HEK293 (cell line): ENCODE measurements around the gene RLN3.
A peak's percentile ranks its signal among the peaks of the same experiment; 100 is the strongest.

ENCODE experiments used
- BCL11A ChIP-seq: fragments of 450-650 bp; formaldehyde crosslinking; IDR thresholded peaks from 2 replicates; pipeline ENCODE4 v1.5.1; 2016; ENCODE audit warnings: low read depth, missing biosample characterization, missing genetic modification characterization
- CTCF ChIP-seq: fragments of 450-650 bp; formaldehyde crosslinking; IDR thresholded peaks from 2 replicates; pipeline ENCODE4 v1.5.1; 2016; ENCODE audit warnings: missing biosample characterization, missing genetic modification characterization
- MEIS1 ChIP-seq: sonication (generic); formaldehyde crosslinking; IDR thresholded peaks from 2 replicates; pipeline ENCODE4 v1.8.1; 2022; ENCODE audit warnings: missing genetic modification reagents, mild to moderate bottlenecking, borderline replicate concordance
- REPIN1 ChIP-seq: fragments of 450-650 bp; formaldehyde crosslinking; IDR thresholded peaks from 2 replicates; pipeline ENCODE4 v1.5.1; 2017; ENCODE audit warnings: missing biosample characterization, missing genetic modification characterization, low read depth
- ZFP69B ChIP-seq: fragments of 450-650 bp; formaldehyde crosslinking; IDR thresholded peaks from 2 replicates; pipeline ENCODE4 v1.5.1; 2016; ENCODE audit warnings: missing biosample characterization, missing genetic modification characterization
- ZNF335 ChIP-seq: fragments of 450-650 bp; formaldehyde crosslinking; conservative IDR thresholded peaks from 2 replicates; pipeline ENCODE4 v1.5.1; 2016; ENCODE audit warnings: missing biosample characterization, missing genetic modification characterization
- ZNF521 ChIP-seq: fragments of 450-650 bp; formaldehyde crosslinking; IDR thresholded peaks from 2 replicates; pipeline ENCODE4 v1.5.1; 2017; ENCODE audit warnings: missing biosample characterization, mild to moderate bottlenecking, missing genetic modification characterization
- ZNF610 ChIP-seq: fragments of 450-650 bp; formaldehyde crosslinking; IDR thresholded peaks from 2 replicates; pipeline ENCODE4 v1.5.1; 2016; ENCODE audit warnings: missing biosample characterization, missing genetic modification characterization, borderline replicate concordance
- ZNF664 ChIP-seq: fragments of 450-650 bp; formaldehyde crosslinking; IDR thresholded peaks from 2 replicates; pipeline ENCODE4 v1.5.1; 2016; ENCODE audit warnings: missing biosample characterization, missing genetic modification characterization
- ZSCAN16 ChIP-seq: fragments of 450-650 bp; formaldehyde crosslinking; IDR thresholded peaks from 2 replicates; pipeline ENCODE4 v1.5.1; 2016; ENCODE audit warnings: missing biosample characterization, missing genetic modification characterization
- TF ChIP-seq, protein P1 (sequence below): fragments of 450-650 bp; formaldehyde crosslinking; IDR thresholded peaks from 2 replicates; pipeline ENCODE4 v1.5.1; 2016; ENCODE audit warnings: missing biosample characterization, missing genetic modification characterization
- TF ChIP-seq, protein P2 (sequence below): fragments of 450-650 bp; formaldehyde crosslinking; IDR thresholded peaks from 2 replicates; pipeline ENCODE4 v1.5.1; 2016; ENCODE audit warnings: missing biosample characterization, missing genetic modification characterization
- TF ChIP-seq, protein P3 (sequence below): fragments of 450-650 bp; formaldehyde crosslinking; IDR thresholded peaks from 2 replicates; pipeline ENCODE4 v1.5.1; 2016; ENCODE audit warnings: missing biosample characterization, missing genetic modification characterization
- TF ChIP-seq, protein P4 (sequence below): fragments of 450-650 bp; formaldehyde crosslinking; IDR thresholded peaks from 2 replicates; pipeline ENCODE4 v1.5.1; 2016; ENCODE audit warnings: missing biosample characterization, missing genetic modification characterization

Gene RLN3

DNA sequence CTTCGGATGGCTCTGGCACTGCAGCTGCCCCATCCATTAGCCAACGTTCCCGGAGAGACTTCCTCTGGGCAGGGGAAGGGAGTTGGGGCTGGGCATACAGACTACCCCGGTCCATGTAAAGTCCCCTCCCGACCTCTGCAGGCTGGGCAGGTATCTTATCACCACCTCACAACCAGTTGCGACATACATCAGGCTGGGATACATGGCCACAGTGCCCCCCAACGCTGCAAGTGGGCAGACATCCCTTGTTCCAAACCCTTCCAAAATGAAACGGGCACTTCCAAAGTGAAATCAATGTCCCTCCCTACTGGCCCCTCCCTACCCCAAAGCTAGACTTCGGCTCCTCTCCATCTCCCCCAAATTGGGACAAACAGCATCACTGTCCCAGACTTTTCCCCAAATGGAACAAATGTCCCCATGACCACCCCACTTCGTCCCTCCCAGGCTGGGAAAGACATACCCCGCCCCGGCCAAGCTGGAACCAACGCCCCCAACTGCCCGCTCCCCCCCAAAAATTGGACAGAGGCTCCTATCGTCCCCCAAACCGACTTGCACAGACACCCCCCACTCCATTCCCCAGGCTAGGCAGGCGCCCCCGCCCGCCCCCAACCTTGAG is 28.9 kb downstream of the RLN3 start (continued):
- TF ChIP-seq ZFP69B (tag by site-specific recombination) (no peak), MEIS1 (no peak), CTCF (peak; percentile 54; the same call in 1 of the 2 replicates), ZNF664 (tag by site-specific recombination) (no peak), BCL11A (no peak), ZNF521 (tag by site-specific recombination) (no peak), REPIN1 (tag by site-specific recombination) (no peak), ZNF610 (tag by site-specific recombination) (no peak), ZSCAN16 (no peak), ZNF335 (tag by site-specific recombination) (peak; percentile 59)
- TF ChIP-seq, protein P1, sequence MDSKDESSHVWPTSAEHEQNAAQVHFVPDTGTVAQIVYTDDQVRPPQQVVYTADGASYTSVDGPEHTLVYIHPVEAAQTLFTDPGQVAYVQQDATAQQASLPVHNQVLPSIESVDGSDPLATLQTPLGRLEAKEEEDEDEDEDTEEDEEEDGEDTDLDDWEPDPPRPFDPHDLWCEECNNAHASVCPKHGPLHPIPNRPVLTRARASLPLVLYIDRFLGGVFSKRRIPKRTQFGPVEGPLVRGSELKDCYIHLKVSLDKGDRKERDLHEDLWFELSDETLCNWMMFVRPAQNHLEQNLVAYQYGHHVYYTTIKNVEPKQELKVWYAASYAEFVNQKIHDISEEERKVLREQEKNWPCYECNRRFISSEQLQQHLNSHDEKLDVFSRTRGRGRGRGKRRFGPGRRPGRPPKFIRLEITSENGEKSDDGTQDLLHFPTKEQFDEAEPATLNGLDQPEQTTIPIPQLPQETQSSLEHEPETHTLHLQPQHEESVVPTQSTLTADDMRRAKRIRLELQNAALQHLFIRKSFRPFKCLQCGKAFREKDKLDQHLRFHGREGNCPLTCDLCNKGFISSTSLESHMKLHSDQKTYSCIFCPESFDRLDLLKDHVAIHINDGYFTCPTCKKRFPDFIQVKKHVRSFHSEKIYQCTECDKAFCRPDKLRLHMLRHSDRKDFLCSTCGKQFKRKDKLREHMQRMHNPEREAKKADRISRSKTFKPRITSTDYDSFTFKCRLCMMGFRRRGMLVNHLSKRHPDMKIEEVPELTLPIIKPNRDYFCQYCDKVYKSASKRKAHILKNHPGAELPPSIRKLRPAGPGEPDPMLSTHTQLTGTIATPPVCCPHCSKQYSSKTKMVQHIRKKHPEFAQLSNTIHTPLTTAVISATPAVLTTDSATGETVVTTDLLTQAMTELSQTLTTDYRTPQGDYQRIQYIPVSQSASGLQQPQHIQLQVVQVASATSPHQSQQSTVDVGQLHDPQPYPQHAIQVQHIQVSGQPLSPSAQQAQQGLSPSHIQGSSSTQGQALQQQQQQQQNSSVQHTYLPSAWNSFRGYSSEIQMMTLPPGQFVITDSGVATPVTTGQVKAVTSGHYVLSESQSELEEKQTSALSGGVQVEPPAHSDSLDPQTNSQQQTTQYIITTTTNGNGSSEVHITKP (tag by site-specific recombination): 0 out of 2 replicates have a peak, but pooled peaks have one; percentile 14
- TF ChIP-seq, protein P2, sequence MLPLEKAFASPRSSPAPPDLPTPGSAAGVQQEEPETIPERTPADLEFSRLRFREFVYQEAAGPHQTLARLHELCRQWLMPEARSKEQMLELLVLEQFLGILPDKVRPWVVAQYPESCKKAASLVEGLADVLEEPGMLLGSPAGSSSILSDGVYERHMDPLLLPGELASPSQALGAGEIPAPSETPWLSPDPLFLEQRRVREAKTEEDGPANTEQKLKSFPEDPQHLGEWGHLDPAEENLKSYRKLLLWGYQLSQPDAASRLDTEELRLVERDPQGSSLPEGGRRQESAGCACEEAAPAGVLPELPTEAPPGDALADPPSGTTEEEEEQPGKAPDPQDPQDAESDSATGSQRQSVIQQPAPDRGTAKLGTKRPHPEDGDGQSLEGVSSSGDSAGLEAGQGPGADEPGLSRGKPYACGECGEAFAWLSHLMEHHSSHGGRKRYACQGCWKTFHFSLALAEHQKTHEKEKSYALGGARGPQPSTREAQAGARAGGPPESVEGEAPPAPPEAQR (tag by site-specific recombination): no peak
- TF ChIP-seq, protein P3, sequence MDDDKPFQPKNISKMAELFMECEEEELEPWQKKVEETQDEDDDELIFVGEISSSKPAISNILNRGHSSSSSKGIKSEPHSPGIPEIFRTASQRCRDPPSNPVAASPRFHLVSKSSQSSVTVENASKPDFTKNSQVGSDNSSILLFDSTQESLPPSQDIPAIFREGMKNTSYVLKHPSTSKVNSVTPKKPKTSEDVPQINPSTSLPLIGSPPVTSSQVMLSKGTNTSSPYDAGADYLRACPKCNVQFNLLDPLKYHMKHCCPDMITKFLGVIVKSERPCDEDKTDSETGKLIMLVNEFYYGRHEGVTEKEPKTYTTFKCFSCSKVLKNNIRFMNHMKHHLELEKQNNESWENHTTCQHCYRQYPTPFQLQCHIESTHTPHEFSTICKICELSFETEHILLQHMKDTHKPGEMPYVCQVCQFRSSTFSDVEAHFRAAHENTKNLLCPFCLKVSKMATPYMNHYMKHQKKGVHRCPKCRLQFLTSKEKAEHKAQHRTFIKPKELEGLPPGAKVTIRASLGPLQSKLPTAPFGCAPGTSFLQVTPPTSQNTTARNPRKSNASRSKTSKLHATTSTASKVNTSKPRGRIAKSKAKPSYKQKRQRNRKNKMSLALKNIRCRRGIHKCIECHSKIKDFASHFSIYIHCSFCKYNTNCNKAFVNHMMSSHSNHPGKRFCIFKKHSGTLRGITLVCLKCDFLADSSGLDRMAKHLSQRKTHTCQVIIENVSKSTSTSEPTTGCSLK (tag by site-specific recombination): no peak
- TF ChIP-seq, protein P4, sequence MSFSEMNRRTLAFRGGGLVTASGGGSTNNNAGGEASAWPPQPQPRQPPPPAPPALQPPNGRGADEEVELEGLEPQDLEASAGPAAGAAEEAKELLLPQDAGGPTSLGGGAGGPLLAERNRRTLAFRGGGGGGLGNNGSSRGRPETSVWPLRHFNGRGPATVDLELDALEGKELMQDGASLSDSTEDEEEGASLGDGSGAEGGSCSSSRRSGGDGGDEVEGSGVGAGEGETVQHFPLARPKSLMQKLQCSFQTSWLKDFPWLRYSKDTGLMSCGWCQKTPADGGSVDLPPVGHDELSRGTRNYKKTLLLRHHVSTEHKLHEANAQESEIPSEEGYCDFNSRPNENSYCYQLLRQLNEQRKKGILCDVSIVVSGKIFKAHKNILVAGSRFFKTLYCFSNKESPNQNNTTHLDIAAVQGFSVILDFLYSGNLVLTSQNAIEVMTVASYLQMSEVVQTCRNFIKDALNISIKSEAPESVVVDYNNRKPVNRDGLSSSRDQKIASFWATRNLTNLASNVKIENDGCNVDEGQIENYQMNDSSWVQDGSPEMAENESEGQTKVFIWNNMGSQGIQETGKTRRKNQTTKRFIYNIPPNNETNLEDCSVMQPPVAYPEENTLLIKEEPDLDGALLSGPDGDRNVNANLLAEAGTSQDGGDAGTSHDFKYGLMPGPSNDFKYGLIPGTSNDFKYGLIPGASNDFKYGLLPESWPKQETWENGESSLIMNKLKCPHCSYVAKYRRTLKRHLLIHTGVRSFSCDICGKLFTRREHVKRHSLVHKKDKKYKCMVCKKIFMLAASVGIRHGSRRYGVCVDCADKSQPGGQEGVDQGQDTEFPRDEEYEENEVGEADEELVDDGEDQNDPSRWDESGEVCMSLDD (tag by site-specific recombination): 0 out of 2 replicates have a peak, but pooled peaks have one; percentile 57
